Mesodermal cell (in vitro differentiated cells): ENCODE measurements around the gene CEP112.
"Not testable (repeated sequence)": the region's sequence is repeated elsewhere in the genome, so short reads cannot be mapped to it uniquely, and the experiment has no call there.

ENCODE experiments used
- H3K27ac ChIP-seq: 2 replicates; pipeline ENCODE4 v1.7.0; 2013; ENCODE audit warnings: mild to moderate bottlenecking, low read depth, low read length, moderate library complexity; ENCODE audit not compliant: severe bottlenecking
- H3K36me3 ChIP-seq: 2 replicates; pipeline ENCODE4 v1.7.1; 2013; ENCODE audit warnings: mild to moderate bottlenecking, low read length, moderate library complexity; ENCODE audit not compliant: control insufficient read depth, insufficient read depth
- H3K4me1 ChIP-seq: one replicate; pipeline ENCODE4 v1.7.1; 2013; ENCODE audit warnings: mild to moderate bottlenecking, low read length; ENCODE audit not compliant: insufficient read depth, control insufficient read depth, poor library complexity, severe bottlenecking
- H3K4me3 ChIP-seq: 2 replicates; pipeline ENCODE4 v1.7.0; 2013; ENCODE audit warnings: low read length, control low read depth, mild to moderate bottlenecking; ENCODE audit not compliant: insufficient read depth, poor library complexity, severe bottlenecking; ENCODE audit errors: extremely low read depth
- H3K9me3 ChIP-seq: 2 replicates; pipeline ENCODE4 v1.7.1; 2013; ENCODE audit warnings: mild to moderate bottlenecking, low read length, moderate library complexity; ENCODE audit not compliant: control insufficient read depth
- WGBS, 2 experiments: methylation state at CpG; one replicate each; pipeline ENCODE4 v1.1.5; 2013; ENCODE audit warnings: missing lambda C conversion rate in 2 of 2; ENCODE audit not compliant: insufficient coverage in 2 of 2; 5-methylcytosine and 5-hydroxymethylcytosine counted together

CEP112 gene

GRCh38 chr17:65857718-65858117 lies 334.2 kb downstream of the CEP112 start:
- no peaks in the 10 kb centered on the region for H3K9me3 ChIP-seq
- H3K27ac ChIP-seq: no peak overlapping the region
- no peaks in the 10 kb centered on the region for H3K36me3 ChIP-seq
- WGBS, 2 experiments: no CpG with 5 or more reads among the region's 2 CpGs
- H3K4me3 ChIP-seq: no peak overlapping the region
- H3K4me1 ChIP-seq: no peaks in the 10 kb centered on the region

- H3K36me3 ChIP-seq: no peaks in the 10 kb centered on the region
- H3K27ac ChIP-seq: no peak overlapping the region
- WGBS, 2 experiments: 80% methylated on average over 1 of the region's 2 CpGs; no CpG with 5 or more reads in 1 of the 2 experiments
- no peaks in the 10 kb centered on the region for H3K4me1 ChIP-seq
- H3K9me3 ChIP-seq: no peaks in the 10 kb centered on the region
- H3K4me3 ChIP-seq: no peak overlapping the region
Observed at GRCh38 chr17:65856865-65857264, 335.1 kb downstream of the CEP112 start.

- Histone ChIP-seq H3K9me3 (no peaks in the 10 kb centered on the region), H3K4me1 (no peaks in the 10 kb centered on the region), H3K4me3 (no peak overlapping the region), H3K27ac (no peak overlapping the region), H3K36me3 (no peaks in the 10 kb centered on the region)
- WGBS, 2 experiments: 87 to 90% methylated on average over 2 of the region's 4 CpGs
Observed at GRCh38 chr17:65855675-65856074, 336.3 kb downstream of the CEP112 start.

- H3K4me3 ChIP-seq: no peak overlapping the region
- no peaks in the 10 kb centered on the region for H3K36me3 ChIP-seq
- no peaks in the 10 kb centered on the region for H3K4me1 ChIP-seq
- no peak overlapping the region for H3K27ac ChIP-seq
- no CpG with 5 or more reads among the region's 2 CpGs for WGBS, 2 experiments
- no peaks in the 10 kb centered on the region for H3K9me3 ChIP-seq
Observed at GRCh38 chr17:65855245-65855644, 336.7 kb downstream of the CEP112 start.

GRCh38 chr17:65853816-65854215 lies 338.1 kb downstream of the CEP112 start:
- H3K27ac ChIP-seq: no peak overlapping the region
- H3K4me1 ChIP-seq: no peaks in the 10 kb centered on the region
- no peaks in the 10 kb centered on the region for H3K36me3 ChIP-seq
- no peaks in the 10 kb centered on the region for H3K9me3 ChIP-seq
- no peak overlapping the region for H3K4me3 ChIP-seq

GRCh38 chr17:65852911-65853310 lies 339.0 kb downstream of the CEP112 start:
- WGBS, 2 experiments: no CpG with 5 or more reads among the region's 1 CpG
- Histone ChIP-seq H3K4me3 (no peak overlapping the region), H3K9me3 (no peaks in the 10 kb centered on the region), H3K4me1 (no peaks in the 10 kb centered on the region), H3K36me3 (no peaks in the 10 kb centered on the region), H3K27ac (no peak overlapping the region)

GRCh38 chr17:65851965-65852736 lies 339.8 kb downstream of the CEP112 start:
- Histone ChIP-seq H3K4me1 (no peaks in the 10 kb centered on the region), H3K9me3 (no peaks in the 10 kb centered on the region), H3K27ac (no peak overlapping the region), H3K36me3 (no peaks in the 10 kb centered on the region), H3K4me3 (no peak overlapping the region)
- WGBS, 2 experiments: 75% methylated on average over 1 of the region's 3 CpGs; no CpG with 5 or more reads in 1 of the 2 experiments

- no peaks in the 10 kb centered on the region for H3K9me3 ChIP-seq
- H3K4me1 ChIP-seq: no peaks in the 10 kb centered on the region
- 81 to 100% methylated on average over 2 of the region's 2 CpGs for WGBS, 2 experiments
- H3K27ac ChIP-seq: no peak overlapping the region
- no peaks in the 10 kb centered on the region for H3K36me3 ChIP-seq
- no peak overlapping the region for H3K4me3 ChIP-seq
Observed at GRCh38 chr17:65850486-65850885, 341.4 kb downstream of the CEP112 start.

- Histone ChIP-seq H3K36me3 (no peaks in the 10 kb centered on the region), H3K27ac (no peak overlapping the region), H3K4me3 (no peak overlapping the region), H3K9me3 (no peaks in the 10 kb centered on the region), H3K4me1 (no peaks in the 10 kb centered on the region)
- 90 to 96% methylated on average over 4 to 5 of the region's 5 CpGs for WGBS, 2 experiments
Observed at GRCh38 chr17:65848751-65849150, 343.2 kb downstream of the CEP112 start.

GRCh38 chr17:65841089-65841488 lies 350.8 kb downstream of the CEP112 start:
- H3K9me3 ChIP-seq: peaks cover 4% of the 10 kb centered on the region
- H3K27ac ChIP-seq: no peak overlapping the region
- H3K36me3 ChIP-seq: no peaks in the 10 kb centered on the region
- H3K4me1 ChIP-seq: no peaks in the 10 kb centered on the region
- no CpG with 5 or more reads among the region's 1 CpG for WGBS, 2 experiments
- no peak overlapping the region for H3K4me3 ChIP-seq

- H3K4me1 ChIP-seq, H3K36me3 ChIP-seq, H3K27ac ChIP-seq, H3K4me3 ChIP-seq: not testable (repeated sequence)
- WGBS, 2 experiments: 94% methylated on average over 13 to 15 of the region's 24 CpGs
- H3K9me3 ChIP-seq: peaks cover 16% of the 10 kb centered on the region
Observed at GRCh38 chr17:65837232-65837631, 354.7 kb downstream of the CEP112 start.
